ENCODE results near the gene MAP3K7CL. TPM values are rescaled to one million over a fixed set of nuclear protein-coding genes. Genes with fewer than 3 reads are reported as not detected.
A peak's percentile ranks its signal among the peaks of the same experiment; 100 is the strongest.

Gene MAP3K7CL
- total RNA-seq, 4 donors from 2014 or later: 1.5 to 2.6 (median 2.2) TPM

DNA sequence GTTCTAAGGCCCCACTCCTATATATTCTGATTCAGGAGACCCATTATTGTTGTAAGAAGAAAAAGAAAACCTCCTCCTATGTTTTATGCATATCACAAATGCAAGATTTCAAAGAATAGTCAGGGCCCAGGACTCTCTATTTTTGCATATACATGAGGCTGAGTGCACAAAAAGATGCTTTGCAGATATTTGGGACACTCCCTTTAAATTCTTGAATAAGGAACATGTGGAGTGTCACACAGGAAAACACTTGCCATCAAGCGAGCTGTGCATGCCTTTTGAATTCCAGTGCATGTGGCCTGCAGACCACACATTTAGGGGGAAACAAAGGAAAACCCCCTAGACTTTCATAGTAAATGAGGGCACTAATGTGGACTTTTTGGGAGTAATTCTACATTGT, 5.6 kb downstream of the MAP3K7CL start:
- no peak for ATAC-seq
- Histone ChIP-seq H3K4me1 (no peaks in the 10 kb centered on the region), H3K27me3 (no peaks in the 10 kb centered on the region), H3K27ac (no peak overlapping the region), H3K4me3 (no peak overlapping the region), H3K36me3 (no peaks in the 10 kb centered on the region), H3K9me3 (no peaks in the 10 kb centered on the region)
- 71 to 78% methylated on average over 1 of the region's 1 CpG for WGBS, 2 donors (ENCODE audit: low coverage in 1 of 2)
- TF ChIP-seq POLR2A (IDR thresholded peaks at IDR 0.05) (no peak), POLR2AphosphoS5 (IDR thresholded peaks at IDR 0.05) (no peak), EP300 (IDR thresholded peaks at IDR 0.05) (no peak)
- TF ChIP-seq, protein P1, sequence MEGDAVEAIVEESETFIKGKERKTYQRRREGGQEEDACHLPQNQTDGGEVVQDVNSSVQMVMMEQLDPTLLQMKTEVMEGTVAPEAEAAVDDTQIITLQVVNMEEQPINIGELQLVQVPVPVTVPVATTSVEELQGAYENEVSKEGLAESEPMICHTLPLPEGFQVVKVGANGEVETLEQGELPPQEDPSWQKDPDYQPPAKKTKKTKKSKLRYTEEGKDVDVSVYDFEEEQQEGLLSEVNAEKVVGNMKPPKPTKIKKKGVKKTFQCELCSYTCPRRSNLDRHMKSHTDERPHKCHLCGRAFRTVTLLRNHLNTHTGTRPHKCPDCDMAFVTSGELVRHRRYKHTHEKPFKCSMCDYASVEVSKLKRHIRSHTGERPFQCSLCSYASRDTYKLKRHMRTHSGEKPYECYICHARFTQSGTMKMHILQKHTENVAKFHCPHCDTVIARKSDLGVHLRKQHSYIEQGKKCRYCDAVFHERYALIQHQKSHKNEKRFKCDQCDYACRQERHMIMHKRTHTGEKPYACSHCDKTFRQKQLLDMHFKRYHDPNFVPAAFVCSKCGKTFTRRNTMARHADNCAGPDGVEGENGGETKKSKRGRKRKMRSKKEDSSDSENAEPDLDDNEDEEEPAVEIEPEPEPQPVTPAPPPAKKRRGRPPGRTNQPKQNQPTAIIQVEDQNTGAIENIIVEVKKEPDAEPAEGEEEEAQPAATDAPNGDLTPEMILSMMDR (IDR thresholded peaks at IDR 0.05): no peak

- Histone ChIP-seq H3K27me3 (no peaks in the 10 kb centered on the region), H3K4me1 (peaks cover 5 to 28% (median 10%) of the 10 kb centered on the region in 3 donors), H3K9me3 (no peaks in the 10 kb centered on the region), H3K36me3 (no peaks in the 10 kb centered on the region), H3K4me3 (no peak overlapping the region), H3K27ac (peak overlapping the region; percentile 41 to 79 (median 74))
- WGBS, 2 donors (ENCODE audit: low coverage in 1 of 2): 17 to 28% methylated on average over 2 of the region's 2 CpGs
- TF ChIP-seq EP300 (IDR thresholded peaks at IDR 0.05) (no peak), POLR2A (IDR thresholded peaks at IDR 0.05) (no peak), POLR2AphosphoS5 (IDR thresholded peaks at IDR 0.05) (peak; percentile 29)
- TF ChIP-seq, protein P1 (IDR thresholded peaks at IDR 0.05): no peak
- peak; percentile 30 for ATAC-seq
Measured at GRCh38 chr21:29144736-29145353, 14.4 kb downstream of the MAP3K7CL start.

- H3K27me3 ChIP-seq: no peaks in the 10 kb centered on the region
- peak; percentile 93 for TF ChIP-seq POLR2AphosphoS5 (IDR thresholded peaks at IDR 0.05)
- TF ChIP-seq EP300 (IDR thresholded peaks at IDR 0.05): no peak
- H3K36me3 ChIP-seq: no peaks in the 10 kb centered on the region
- WGBS, 2 donors (ENCODE audit: low coverage in 1 of 2): 11 to 19% methylated on average over 5 of the region's 5 CpGs
- peaks cover 5 to 28% (median 10%) of the 10 kb centered on the region in 3 donors for H3K4me1 ChIP-seq
- H3K4me3 ChIP-seq: no peak overlapping the region
- peak overlapping the region; percentile 49 to 79 (median 74) for H3K27ac ChIP-seq
- ATAC-seq: peak; percentile 83
- H3K9me3 ChIP-seq: no peaks in the 10 kb centered on the region
Measured at GRCh38 chr21:29145354-29145782, 14.9 kb downstream of the MAP3K7CL start.

- Histone ChIP-seq H3K9me3 (no peaks in the 10 kb centered on the region), H3K36me3 (no peaks in the 10 kb centered on the region), H3K4me1 (peaks cover 5 to 28% (median 10%) of the 10 kb centered on the region in 3 donors), H3K4me3 (no peak overlapping the region), H3K27me3 (no peaks in the 10 kb centered on the region), H3K27ac (peak overlapping the region; percentile 49 to 79 (median 74))
- 44 to 64% methylated on average over 6 to 7 of the region's 7 CpGs for WGBS, 2 donors (ENCODE audit: low coverage in 1 of 2)
- peak; percentile 67 for ATAC-seq
- TF ChIP-seq POLR2A (IDR thresholded peaks at IDR 0.05) (no peak), EP300 (IDR thresholded peaks at IDR 0.05) (no peak), POLR2AphosphoS5 (IDR thresholded peaks at IDR 0.05) (peak; percentile 96)
- TF ChIP-seq, protein P1 (IDR thresholded peaks at IDR 0.05): no peak
Measured at GRCh38 chr21:29145852-29146453, 15.5 kb downstream of the MAP3K7CL start.

- no peak overlapping the region for H3K4me3 ChIP-seq
- WGBS, 2 donors (ENCODE audit: low coverage in 1 of 2): 33 to 46% methylated on average over 1 of the region's 1 CpG
- peak overlapping the region in 3 of 4 donors; percentile 72 to 79 (median 75) for H3K27ac ChIP-seq
- no peaks in the 10 kb centered on the region for H3K27me3 ChIP-seq
- H3K9me3 ChIP-seq: no peaks in the 10 kb centered on the region
- ATAC-seq: no peak
- H3K36me3 ChIP-seq: no peaks in the 10 kb centered on the region
- TF ChIP-seq, protein P1 (IDR thresholded peaks at IDR 0.05): no peak
- TF ChIP-seq EP300 (IDR thresholded peaks at IDR 0.05) (no peak), POLR2A (IDR thresholded peaks at IDR 0.05) (no peak), POLR2AphosphoS5 (IDR thresholded peaks at IDR 0.05) (no peak)
- H3K4me1 ChIP-seq: peaks cover 5 to 28% (median 10%) of the 10 kb centered on the region in 3 donors
Measured at GRCh38 chr21:29146726-29147125, 16.3 kb downstream of the MAP3K7CL start.
